ENCODE results near the gene DPH7.
"Not testable (repeated sequence)": the region's sequence is repeated elsewhere in the genome, so short reads cannot be mapped to it uniquely, and the experiment has no call there.

The DPH7 gene

DNA sequence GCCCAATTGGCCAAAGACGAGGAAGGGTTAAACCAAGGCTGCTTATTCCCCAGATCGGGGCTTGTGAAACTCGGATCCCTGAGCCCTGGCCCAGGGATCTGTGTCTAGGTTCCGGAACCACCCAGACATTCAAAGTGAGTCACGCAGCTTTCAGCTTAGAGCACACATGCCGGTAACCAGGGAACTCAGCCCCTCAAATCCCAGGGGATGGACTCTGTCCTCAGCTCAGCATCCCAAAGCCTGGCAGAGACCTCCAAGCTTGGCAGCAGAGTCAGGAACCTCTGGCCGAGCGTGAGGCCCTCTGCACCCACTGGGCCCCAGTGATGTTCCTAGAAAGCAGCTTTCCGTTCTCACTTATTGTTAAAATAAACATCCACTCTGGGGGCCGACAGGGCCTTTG is 33.6 kb downstream of the DPH7 start:
- DNase-seq, result no peak

DNA sequence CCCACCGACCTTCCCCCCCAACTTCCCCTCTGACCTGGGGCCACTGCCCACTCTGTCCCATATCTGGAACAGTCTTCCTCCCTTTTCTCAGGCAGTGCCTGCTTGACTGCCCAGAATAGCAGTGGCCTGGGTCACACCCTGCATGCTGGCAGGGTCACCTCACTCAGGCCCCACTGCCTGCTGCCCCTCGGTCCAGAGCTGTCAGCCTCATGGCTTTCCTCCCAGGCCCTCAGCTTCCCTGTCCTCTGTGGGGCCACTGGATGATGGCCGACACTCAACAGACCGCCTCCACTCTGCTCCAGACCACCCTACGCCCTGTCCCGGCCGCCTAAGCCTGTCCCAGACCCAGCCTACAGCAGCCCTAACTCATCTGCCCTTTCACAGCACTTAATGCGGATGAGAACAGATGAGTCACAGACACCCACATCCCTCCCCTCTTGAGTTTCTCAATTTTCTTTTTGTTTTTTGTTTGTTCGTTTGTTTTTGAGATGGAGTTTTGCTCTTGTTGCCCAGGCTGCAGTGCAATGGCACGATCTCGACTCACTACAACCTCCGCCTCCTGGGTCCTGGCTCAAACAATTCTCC is 34.5 kb downstream of the DPH7 start:
- DNase-seq, result no peak

DNA sequence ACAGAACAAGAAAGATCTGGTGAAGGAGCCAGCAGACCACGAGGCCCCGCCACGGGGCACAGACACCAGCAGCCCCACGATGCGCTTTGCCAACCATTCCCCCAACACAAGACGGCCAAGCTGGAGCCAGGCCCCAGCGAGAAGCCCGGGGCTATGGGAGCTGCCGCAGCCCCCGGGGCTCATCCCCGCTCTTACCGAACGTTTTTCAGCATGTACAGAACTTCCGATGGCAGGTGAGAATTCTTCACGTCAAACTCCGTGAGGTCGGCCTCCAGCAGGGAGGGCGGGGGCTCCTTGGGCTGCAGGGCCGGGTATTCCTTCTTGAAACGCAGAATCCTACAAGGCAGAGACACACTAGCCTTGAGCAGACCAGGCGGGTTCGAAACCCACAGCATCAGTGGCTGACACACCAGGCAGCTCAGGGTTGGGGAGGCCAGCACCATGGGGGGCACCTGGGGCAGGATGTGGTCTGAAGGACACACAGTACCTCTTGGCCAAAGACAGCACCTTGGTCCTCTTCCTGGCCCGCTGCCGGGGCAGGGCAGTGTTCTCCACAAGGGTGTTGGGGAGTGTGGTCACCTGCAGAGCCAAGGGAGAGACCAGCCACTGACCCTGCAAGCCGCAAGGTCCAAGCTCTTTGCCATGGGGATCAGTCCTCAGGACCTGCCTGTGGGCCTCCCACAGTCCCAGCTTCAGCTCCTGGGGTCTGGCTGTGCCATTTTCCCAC is 35.3 kb downstream of the DPH7 start:
- DNase-seq, result no peak

DNA sequence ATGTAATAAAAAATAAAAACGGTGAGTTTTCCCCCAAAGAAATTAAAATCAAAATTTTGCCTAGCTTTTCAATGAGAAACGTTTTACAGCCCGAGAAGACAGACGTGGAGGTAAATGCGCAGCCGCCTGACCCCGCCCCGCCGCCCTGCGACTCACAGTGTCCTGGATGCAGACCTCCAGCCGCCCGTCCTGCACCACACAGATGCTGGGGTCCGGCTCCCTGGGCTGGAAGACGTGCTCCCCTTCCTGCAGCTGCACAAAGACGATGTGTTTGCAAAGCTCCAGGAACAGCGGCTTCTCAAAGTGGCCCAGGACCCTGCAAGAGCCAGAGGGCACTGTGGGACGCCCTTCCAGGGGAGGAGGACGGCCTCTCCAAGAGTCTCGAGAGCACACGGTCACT is 36.2 kb downstream of the DPH7 start:
- no peak for DNase-seq

DNA sequence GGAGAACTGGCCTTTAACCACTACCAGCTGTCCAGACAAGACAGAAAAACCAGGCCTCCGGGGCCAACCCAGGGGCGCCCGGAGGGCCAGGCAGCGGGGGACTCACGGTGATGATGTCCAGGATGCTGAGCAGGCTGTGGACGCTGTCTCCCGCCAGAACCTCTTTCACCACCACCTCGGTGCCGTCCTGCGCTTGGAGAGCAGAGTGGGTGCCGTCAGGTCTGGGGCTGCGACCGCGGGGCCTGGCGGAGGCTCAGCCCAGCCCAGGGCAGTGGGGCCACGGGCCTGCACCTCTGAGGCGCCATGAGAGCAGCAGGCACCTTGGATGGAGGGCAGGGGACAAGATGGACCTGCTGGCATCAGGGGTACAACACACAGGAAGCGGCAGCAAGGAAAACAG is 38.2 kb downstream of the DPH7 start:
- no peak for DNase-seq

DNA sequence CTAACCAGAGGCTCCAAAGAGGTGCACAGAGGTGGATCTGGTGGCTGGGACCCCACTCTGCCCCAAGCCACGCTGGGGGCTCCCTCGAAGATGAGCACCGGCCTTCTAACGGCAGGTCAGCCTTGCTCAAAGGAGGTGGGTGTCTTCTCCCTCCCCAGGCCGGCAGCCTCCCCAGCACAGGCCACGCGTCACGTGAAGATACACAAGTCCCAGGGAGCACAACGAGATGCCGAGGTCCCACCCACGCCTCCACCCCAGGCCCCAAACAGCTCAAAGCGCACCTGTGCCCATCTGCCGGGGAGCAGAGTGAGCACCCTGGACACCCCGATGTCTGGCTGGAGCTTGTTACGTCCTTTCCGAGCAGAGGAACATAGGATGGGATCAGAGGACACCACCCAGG is 40.7 kb downstream of the DPH7 start:
- DNase-seq, result no peak

DNA sequence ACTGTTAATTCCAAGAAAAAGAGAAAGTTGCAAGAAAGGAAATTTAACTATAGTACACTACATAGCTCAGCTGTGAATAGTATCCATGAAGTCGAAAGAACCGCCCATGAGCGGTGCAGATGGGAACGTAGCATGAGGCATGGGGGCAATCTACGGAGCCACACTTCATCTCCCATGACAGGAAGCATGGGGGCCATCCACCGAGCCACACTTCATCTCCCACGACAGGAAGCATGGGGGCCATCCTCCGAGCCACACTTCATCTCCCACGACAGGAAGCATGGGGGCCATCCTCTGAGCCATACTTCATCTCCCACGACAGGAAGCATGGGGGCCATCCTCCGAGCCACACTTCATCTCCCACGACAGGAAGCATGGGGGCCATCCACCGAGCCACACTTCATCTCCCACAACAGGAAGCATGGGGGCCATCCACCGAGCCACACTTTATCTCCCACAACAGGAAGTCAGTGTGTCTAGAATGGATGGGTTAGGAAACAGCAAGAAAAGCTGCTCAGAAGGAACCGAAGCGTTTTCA is 42.1 kb downstream of the DPH7 start:
- DNase-seq, result not testable (repeated sequence)

DNA sequence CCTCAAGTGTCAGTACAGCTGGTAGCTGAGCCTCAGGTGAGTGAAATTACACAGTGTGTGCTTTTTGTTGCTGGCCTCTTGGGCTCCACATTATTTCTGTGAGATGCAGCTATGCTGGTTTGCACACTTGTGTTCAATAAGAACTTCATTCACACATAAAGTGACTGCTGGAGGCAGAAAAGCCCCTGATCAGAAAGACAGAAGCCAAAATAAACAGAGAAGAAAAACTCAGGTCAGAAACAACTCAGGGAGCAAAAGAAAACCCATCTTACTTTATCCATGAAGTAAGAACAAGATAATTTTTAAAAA is 43.7 kb downstream of the DPH7 start:
- DNase-seq, result no peak

DNA sequence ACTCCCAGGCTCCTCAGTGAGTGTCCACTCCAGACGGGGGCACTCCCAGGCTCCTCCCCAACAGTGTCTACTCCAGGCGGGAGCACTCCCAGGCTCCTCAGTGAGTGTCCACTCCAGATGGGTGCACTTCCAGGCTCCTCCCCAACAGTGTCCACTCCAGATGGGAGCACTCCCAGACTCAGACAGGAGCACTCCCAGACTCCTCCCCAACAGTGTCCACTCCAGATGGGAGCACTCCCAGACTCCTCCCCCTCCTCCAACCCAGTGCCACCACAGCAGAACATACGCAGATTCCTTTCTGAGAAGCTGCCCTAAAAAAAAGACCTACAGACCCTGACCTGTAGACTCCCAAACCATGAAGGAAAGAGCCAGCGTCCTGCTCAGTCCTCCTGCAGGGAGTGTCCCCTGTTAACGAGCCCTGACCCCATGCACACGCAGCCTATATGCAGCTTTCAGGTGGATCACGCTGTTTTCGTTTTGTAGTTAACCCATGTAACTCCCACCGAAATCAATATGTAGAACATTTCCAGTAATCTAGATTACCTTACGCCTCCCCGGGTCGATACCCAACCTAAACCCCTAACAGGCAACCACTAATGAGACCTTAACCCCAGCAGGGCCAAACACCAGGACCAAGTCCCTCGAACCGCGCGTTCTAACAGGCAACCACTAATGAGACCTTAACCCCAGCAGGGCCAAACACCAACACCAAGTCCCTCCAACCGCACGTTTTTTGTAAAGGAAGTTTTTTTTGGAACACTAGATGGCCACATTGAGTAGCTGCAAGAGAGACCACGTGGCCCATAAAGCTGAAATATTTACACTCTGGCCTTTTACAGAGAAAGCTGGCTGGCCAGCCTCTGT is 44.2 kb downstream of the DPH7 start:
- peak; percentile 59 for DNase-seq

DNA sequence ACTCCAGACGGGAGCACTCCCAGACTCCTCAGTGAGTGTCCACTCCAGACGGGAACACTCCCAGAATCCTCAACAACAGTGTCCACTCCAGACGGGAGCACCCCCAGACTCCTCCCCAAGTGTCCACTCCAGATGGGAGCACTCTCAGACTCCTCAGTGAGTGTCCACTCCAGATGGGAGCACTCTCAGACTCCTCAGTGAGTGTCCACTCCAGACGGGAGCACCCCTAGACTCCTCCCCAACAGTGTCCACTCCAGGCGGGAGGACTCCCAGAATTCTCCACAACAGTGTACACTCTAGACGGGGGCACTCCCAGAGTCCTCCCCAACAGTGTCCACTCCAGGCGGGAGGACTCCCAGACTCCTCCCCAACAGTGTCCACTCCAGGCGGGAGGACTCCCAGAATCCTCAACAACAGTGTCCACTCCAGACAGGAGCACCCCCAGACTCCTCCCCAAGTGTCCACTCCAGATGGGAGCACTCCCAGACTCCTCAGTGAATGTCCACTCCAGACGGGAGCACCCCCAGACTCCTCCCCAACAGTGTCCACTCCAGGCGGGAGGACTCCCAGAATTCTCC is 45.7 kb downstream of the DPH7 start:
- not testable (repeated sequence) for DNase-seq

DNA sequence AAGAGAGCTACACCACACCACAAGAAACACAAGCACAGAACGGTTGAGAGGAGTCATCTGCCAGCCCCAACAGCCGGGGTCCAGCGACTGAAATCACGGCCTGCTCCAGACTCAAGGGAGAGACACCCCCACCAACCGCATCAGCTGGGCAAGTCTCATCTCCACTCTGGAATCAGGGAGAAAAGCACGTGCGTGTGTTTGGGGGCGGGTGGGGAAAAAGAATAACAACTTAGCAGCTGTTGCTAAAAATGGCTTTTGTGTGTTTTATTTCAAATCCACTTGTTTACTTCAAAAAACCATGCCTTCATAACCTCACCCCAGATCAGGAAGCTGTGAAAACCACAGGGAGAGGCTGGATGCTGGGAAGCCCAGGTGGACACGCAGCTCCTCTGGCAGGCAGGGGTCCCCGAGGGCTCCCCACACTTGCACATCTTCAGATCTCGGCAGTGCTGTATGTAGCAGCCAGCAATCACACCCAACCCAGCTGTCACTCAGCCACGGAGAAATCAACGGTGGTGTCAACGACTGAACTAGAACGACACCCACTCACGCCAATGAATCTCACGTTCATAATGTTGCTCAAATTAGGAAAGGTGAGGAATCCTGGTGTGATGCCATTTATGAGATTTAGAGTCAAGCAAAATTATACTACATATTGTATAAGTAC is 47.5 kb downstream of the DPH7 start:
- no peak for DNase-seq

DNA sequence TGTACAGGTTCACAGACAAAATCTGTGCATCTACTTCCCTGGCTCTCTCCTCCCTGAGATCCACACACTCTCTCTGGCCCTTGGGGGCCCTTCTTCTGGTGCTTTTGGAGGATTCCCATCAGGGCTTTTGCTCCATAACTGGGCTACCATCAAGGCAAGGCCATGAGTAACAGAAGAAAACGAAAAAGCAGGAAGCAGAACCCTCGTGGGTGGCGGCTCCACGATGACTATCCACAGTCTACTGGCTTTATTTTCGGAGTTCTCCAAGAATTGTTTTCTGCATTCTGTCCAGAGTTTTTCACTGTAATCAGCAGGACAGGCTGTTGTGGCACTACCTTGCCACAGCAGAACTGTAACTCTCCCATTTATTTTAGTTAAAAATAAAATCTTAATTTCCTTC is 48.4 kb downstream of the DPH7 start:
- DNase-seq, result no peak

DNA sequence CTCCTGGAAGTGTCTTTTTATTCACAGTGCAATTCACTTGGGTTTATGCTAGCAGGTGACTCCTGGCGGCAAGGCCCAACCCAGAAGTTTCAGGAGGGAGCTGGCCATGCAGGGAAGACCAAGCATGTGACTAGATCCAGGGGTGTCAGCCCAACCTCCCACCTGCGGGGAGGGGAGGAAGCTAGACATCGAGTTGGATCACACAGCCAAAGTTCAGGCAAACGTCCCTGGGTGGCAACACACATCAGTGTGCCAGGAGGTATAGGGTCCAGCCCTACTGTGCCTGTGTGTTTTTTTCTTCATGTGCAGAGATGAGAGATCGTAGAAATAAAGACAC is 53.8 kb downstream of the DPH7 start:
- DNase-seq, result no peak

DNA sequence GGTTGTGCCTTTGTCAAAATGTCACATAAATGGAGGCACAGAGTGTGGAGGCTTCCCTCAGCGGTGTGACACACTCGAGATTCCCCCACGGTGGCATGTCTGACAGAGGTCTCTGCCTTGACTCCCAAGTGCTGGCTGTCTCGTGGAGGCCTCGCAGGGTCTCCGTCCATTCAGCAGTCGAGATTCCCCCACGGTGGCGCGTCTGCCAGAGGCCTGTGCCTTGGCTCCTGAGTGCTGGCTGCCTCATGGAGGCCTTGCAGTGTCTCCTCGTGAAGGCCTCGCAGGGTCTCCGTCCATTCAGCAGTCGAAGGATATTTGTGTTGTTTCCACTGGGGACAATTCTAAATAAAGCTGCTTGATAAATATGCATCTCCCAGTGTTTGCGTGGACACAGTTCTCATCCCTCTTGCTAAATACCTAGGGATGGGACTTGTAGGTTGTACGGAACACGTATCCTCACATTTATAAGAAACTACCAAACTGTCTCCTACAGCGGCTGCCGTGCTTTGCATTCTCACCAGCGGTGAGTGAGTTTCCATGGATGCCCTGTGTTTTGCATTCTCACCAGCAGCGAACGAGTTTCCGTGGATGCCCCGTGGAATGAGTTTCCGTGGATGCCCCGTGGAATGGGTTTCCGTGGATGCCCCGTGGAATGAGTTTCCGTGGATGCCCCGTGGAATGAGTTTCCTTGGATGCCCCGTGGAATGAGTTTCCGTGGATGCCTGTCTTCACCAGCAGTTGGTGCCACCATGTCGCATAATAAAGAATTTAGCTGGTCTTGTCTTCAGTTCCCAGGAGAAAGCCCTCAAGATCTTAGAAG is 54.4 kb downstream of the DPH7 start:
- no peak for DNase-seq

DNA sequence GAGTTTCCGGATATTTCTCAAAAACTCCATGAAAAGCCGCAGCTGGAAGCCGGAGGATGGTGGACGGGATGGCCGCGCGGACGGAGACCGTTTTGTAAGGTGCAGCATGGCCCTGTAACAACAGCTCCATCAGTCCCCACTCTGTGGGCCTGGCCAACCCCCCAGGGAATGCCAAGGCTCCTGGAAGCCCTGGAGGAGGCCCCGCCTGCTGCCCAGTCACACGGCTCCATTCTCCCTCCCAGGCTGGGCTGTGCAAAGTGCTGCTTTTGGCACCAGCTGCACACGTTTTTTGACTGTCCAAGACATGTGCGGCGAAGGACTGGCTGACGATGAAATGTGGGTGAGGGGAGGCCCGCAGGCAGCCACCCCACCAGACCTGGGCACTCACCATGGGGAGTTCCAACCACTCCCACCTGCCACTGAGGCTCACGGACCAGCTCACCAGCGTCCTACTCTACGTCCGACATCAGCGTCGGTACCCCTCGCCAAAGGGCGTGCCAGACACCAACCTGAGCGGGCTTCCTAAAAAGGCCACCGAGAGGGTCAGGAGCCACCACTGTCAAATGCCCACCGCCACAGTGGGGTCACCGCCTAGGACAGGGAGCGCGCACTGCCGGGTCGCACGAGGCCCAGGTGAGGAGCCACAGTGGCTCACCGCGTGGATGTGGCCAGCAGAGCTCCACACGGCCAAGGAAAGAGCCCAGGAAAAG is 55.8 kb downstream of the DPH7 start:
- DNase-seq, result no peak

DNA sequence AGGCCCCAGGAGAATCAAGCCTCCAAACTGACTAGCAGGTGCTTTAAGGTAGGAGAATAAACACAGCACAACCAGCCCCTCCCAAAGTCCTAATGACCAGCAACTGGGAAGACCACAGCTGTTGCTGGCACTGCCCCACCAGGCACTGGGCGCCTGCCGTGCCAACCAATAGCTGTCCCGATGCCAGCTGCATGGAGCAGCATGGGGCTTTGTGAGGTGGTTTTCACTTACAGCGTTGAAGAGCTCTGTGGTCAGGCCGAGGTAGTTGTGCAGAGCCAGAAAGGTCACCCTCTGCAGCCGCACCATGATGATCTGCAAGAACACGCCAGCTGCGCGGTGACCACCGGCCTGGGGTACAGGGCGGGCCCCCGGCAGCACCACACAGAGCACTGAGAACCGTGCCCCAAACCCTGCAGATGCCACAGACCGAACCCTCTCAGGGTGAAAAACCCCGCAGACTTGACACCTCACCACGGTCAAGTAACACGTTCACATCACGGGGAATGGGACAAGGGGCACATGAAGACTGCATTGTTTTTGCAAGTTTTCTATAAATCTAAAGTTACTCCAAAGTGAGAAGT is 57.2 kb downstream of the DPH7 start:
- DNase-seq, result no peak

DNA sequence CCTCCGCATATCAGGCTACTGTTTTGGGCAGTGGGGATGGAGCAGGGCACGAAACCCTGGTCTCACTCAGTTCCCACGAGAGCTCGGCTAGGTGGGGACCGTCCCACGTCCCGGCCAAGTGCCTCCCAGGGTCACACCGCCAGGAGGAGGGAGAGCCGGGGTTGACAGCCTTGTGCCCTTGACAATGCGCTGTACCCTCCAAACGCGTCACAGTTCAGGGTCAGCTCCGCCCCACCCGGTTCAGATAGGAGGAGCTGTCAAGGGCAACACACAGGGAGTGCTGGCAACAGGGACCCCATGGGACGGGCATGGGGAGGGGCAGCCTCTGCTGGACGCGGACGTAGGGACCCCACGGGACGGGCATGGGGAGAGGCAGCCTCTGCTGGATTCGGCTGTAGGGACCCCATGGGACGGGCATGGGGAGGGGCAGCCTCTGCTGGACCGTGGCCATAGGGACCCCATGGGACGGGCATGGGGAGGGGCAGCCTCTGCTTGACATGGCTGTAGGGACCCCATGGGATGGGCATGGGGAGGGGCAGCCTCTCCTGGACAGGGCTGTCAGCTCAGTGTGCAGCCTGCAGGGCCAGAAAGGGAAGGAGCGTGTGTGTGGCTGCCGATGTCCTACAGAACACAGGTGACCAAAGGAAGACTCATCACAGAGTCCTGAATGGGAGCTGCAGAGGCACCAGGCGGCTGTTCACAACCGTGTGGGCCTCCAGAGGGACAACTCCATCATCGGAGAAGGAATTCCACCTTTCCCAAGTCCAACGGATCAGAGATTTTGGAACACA is 57.9 kb downstream of the DPH7 start:
- DNase-seq, result no peak

DNA sequence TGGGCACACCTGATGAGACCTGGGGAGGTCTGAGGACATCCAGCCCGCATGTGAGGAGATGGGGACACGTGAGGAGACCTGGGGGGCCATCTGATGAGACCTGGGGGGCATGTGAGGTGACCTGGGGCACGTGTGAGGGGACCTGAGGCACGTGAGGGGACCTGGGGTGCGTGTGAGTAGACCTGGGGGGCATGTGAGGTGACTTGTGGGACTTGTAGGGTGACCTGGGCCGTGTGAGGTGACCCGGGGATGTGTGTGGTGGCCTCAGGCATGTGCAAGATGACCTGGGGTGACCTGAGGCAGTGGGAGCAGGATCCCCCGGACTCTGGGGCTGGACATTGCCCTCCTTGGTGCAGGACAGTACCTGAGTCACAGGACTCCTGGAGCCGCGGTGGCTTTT is 59.2 kb downstream of the DPH7 start:
- DNase-seq, result no peak

DNA sequence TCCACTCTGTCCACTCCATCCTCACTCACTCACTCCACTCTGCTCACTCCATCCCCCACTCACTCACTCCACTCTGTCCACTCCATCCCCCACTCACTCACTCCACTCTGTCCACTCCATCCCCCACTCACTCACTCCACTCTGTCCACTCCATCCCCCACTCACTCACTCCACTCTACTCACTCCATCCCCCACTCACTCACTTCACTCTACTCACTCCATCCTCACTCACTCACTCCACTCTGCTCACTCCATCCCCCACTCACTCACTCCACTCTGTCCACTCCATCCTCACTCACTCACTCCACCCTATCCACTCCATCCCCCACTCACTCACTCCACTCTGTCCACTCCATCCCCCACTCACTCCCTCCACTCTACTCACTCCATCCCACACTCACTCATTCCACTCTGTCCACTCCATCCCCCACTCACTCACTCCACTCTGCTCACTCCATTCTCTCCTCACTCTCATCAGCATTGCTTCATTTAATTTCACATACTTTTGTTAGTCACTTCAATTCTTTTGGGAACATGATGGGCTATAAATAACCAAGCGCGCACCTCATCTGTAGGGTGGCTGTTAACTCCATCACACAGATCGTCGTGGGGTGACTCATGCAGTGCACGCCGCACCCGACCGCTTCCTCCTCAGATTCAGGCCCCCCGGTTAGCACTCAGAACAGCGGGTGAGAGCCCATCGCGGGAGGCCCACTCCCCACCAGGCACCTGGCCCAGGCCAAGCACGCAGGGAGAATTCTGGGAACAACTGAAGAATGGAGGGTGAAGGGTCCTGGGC is 59.9 kb downstream of the DPH7 start:
- not testable (repeated sequence) for DNase-seq
